ENCODE measurements around the gene ESPNL.

The ESPNL gene

GRCh38 chr2:238097988-238098871 lies 1.9 kb upstream of the ESPNL start:
- DNase-seq (ENCODE audit: low spot score), result peak; percentile 59

GRCh38 chr2:238098901-238099713 lies 1.0 kb upstream of the ESPNL start:
- DNase-seq (ENCODE audit: low spot score), result no peak

- DNase-seq (ENCODE audit: low spot score), result no peak
Observed at GRCh38 chr2:238099714-238100048, 459 bp upstream of the ESPNL start.

- DNase-seq (ENCODE audit: low spot score), result no peak
Observed at GRCh38 chr2:238100821-238101771, 956 bp downstream of the ESPNL start.

GRCh38 chr2:238101891-238102841 lies 2.0 kb downstream of the ESPNL start:
- no peak for DNase-seq (ENCODE audit: low spot score)

- DNase-seq (ENCODE audit: low spot score), result no peak
Observed at GRCh38 chr2:238102865-238103264, 2.7 kb downstream of the ESPNL start.

- no peak for DNase-seq (ENCODE audit: low spot score)
Observed at GRCh38 chr2:238103465-238104225, 3.5 kb downstream of the ESPNL start.

- no peak for DNase-seq (ENCODE audit: low spot score)
Observed at GRCh38 chr2:238104226-238104690, 4.1 kb downstream of the ESPNL start.

- DNase-seq (ENCODE audit: low spot score), result no peak
Observed at GRCh38 chr2:238104691-238105371, 4.7 kb downstream of the ESPNL start.

- no peak for DNase-seq (ENCODE audit: low spot score)
Observed at GRCh38 chr2:238105506-238106338, 5.6 kb downstream of the ESPNL start.

GRCh38 chr2:238106339-238106697 lies 6.2 kb downstream of the ESPNL start:
- no peak for DNase-seq (ENCODE audit: low spot score)

- peak; percentile 11 for DNase-seq (ENCODE audit: low spot score)
Observed at GRCh38 chr2:238106698-238107524, 6.8 kb downstream of the ESPNL start.

- peak; percentile 30 for DNase-seq (ENCODE audit: low spot score)
Observed at GRCh38 chr2:238107525-238108422, 7.6 kb downstream of the ESPNL start.

- DNase-seq (ENCODE audit: low spot score), result no peak
Observed at GRCh38 chr2:238108423-238109183, 8.5 kb downstream of the ESPNL start.

GRCh38 chr2:238113611-238114010 lies 13.5 kb downstream of the ESPNL start:
- no peak for DNase-seq (ENCODE audit: low spot score)

GRCh38 chr2:238114331-238114841 lies 14.2 kb downstream of the ESPNL start:
- no peak for DNase-seq (ENCODE audit: low spot score)

All from SW480 (cell line).